HepG2 (cell line): Measurements from ENCODE around the gene LRRC10B. TPM values are rescaled to one million over a fixed set of nuclear protein-coding genes. Genes with fewer than 3 reads are reported as not detected.
A peak's percentile ranks its signal among the peaks of the same experiment; 100 is the strongest.

Experiments used
- ATF5 ChIP-seq: sonication (generic); formaldehyde crosslinking; IDR thresholded peaks from 2 replicates; pipeline ENCODE4 v1.4.0; 2020; ENCODE audit warnings: mild to moderate bottlenecking, low read depth, missing genetic modification reagents
- KAT7 ChIP-seq: IDR thresholded peaks from 2 replicates; pipeline ENCODE4 v1.6.1; 2018; ENCODE audit warnings: borderline replicate concordance, missing compliant biosample characterization
- MAFK ChIP-seq, 2 experiments: IDR thresholded peaks in 1 of 2; conservative IDR thresholded peaks in 1 of 2; 2 replicates each; pipeline ENCODE4 v1.6.1; 2011; ENCODE audit warnings: improper control_type of control experiment in 2 of 2, low read length in 2 of 2
- RCOR2 ChIP-seq: IDR thresholded peaks from 2 replicates; pipeline ENCODE4 v1.6.1; 2016; ENCODE audit warnings: missing biosample characterization, missing genetic modification reagents
- RFX3 ChIP-seq: IDR thresholded peaks from 2 replicates; pipeline ENCODE4 v1.6.1; 2016; ENCODE audit warnings: missing biosample characterization, missing genetic modification reagents
- SRSF9 ChIP-seq: fragments of 200-400 bp; formaldehyde crosslinking; IDR thresholded peaks from 2 replicates; pipeline ENCODE4 v1.6.1; 2018; ENCODE audit warnings: borderline replicate concordance, mild to moderate bottlenecking, low read depth, low read length; ENCODE audit not compliant: insufficient read depth, poor library complexity, severe bottlenecking
- TCF7 ChIP-seq: sonication (generic); IDR thresholded peaks from 2 replicates; pipeline ENCODE4 v1.6.1; 2016; ENCODE audit warnings: antibody characterized with exemption, low read depth
- YEATS4 ChIP-seq: sonication (generic); formaldehyde crosslinking; IDR thresholded peaks from 2 replicates; pipeline ENCODE4 v1.4.0; 2020; ENCODE audit warnings: missing genetic modification reagents, borderline replicate concordance
- ZNF205 ChIP-seq: IDR thresholded peaks from 2 replicates; pipeline ENCODE4 v1.6.1; 2018; ENCODE audit warnings: missing biosample characterization, missing genetic modification reagents
- ZNF484 ChIP-seq: sonication (generic); formaldehyde crosslinking; IDR thresholded peaks from 2 replicates; pipeline ENCODE4 v1.5.1; 2020; ENCODE audit warnings: mild to moderate bottlenecking, low read depth, missing genetic modification reagents, borderline replicate concordance
- ZNF549 ChIP-seq: sonication (generic); formaldehyde crosslinking; IDR thresholded peaks from 2 replicates; pipeline ENCODE4 v1.5.0; 2020; ENCODE audit warnings: missing genetic modification reagents
- ZNF614 ChIP-seq: IDR thresholded peaks from 2 replicates; pipeline ENCODE4 v1.6.1; 2018; ENCODE audit warnings: missing biosample characterization, missing genetic modification reagents, inconsistent platforms, borderline replicate concordance
- ZNF703 ChIP-seq: sonication (generic); formaldehyde crosslinking; IDR thresholded peaks from 2 replicates; pipeline ENCODE4 v1.5.1; 2020; ENCODE audit warnings: missing genetic modification reagents, mild to moderate bottlenecking, moderate library complexity, borderline replicate concordance
- ZNF891 ChIP-seq: sonication (generic); formaldehyde crosslinking; IDR thresholded peaks from 2 replicates; pipeline ENCODE4 v1.5.0; 2020; ENCODE audit warnings: mild to moderate bottlenecking, missing genetic modification reagents
- polyA plus RNA-seq, 8 experiments: library from polyadenylated mRNA; depleted of rRNA in 3 of 8; stranded (reverse) in 7 of 8; unstranded in 1 of 8; fragments of >200 nt; fragmentation: Illumina TruSeq in 4 of 8; extraction: Trizol in 4 of 8; gene quantifications; 2 replicates each; pipeline versions ENCODE4 v1.2.1 to v1.2.3, GENCODE V29; 2011 to 2016; ENCODE audit warnings: low read depth in 4 of 8, missing spikeins in 1 of 8, mixed read lengths in 1 of 8; ENCODE audit not compliant: insufficient read depth in 1 of 8
- total RNA-seq, 5 experiments: library from RNA; depleted of rRNA; stranded (reverse); fragments of >200 nt; fragmentation: Illumina TruSeq; extraction: Trizol; gene quantifications; 2 replicates each; pipeline ENCODE4 v1.2.3, GENCODE V29; 2016; ENCODE audit warnings: low read depth in 1 of 5
- TF ChIP-seq, protein P1 (sequence below): sonication (generic); formaldehyde crosslinking; IDR thresholded peaks from 2 replicates; pipeline ENCODE4 v1.4.0; 2020; ENCODE audit warnings: missing genetic modification reagents

The LRRC10B gene
- total and polyA plus RNA-seq, 2 of the 13 experiments (the other 11 are each of a cell fraction or from before 2014, with no cell fraction given), result not detected

DNA sequence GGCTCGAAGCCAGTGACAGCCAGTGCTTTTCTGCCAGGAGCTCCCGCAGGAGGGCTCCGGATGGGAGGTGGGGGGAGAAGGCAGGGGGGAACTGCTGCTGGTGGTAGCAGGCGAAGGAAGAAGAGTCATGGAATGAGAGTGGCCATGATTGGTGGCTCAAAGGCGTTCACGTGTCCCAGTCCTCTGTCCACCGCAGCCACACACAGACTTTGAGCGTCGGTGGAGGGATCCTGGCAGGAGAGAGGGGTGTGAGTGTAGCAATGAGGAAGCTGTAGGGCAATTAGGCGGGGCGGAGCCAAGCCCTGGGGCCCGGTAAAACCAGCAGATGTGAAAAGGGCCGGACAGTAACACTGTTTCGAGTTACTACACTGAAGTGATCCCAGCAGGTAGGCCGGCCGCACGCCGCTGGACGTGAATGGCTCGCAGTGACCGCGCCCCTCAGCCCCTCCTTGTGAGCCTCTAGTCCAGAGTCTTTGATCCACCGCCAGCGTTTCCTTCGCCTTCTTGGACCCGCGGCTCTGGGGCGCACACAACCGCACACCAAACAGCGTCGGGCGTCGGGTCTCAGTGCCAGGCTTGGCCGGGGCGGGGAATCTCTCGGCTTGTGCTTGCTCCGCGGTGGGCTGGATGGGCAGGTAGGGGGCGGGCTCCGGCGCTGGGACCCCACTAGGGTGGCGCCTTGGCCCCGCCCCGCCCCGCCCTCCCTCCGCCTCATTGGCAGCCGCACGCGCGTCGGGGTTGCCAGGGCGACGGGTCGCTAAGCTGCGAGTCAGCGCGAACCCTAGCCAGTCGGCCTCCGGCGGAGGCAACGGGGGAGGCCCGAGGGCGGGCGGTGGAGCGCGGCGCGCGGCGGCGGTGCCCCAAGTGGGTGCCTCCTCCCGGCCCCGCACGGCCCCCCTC, at the start of gene LRRC10B (continued):
- TF ChIP-seq ZNF484 (CRISPR knock-in tag), result no peak
- TF ChIP-seq ATF5, result no peak
- TF ChIP-seq TCF7, result peak; percentile 71
- no peak for TF ChIP-seq KAT7 (CRISPR knock-in tag)
- no peak for TF ChIP-seq RCOR2
- TF ChIP-seq ZNF614, result no peak
- no peak for TF ChIP-seq ZNF205 (CRISPR knock-in tag)
- no peak for TF ChIP-seq MAFK (conservative IDR thresholded peaks at IDR 0.05 in 1 of 2, IDR thresholded peaks at IDR 0.05 in 1 of 2; ENCODE audit: low read length in 2 of 2)
- no peak for TF ChIP-seq ZNF549 (CRISPR knock-in tag)
- TF ChIP-seq, protein P1, sequence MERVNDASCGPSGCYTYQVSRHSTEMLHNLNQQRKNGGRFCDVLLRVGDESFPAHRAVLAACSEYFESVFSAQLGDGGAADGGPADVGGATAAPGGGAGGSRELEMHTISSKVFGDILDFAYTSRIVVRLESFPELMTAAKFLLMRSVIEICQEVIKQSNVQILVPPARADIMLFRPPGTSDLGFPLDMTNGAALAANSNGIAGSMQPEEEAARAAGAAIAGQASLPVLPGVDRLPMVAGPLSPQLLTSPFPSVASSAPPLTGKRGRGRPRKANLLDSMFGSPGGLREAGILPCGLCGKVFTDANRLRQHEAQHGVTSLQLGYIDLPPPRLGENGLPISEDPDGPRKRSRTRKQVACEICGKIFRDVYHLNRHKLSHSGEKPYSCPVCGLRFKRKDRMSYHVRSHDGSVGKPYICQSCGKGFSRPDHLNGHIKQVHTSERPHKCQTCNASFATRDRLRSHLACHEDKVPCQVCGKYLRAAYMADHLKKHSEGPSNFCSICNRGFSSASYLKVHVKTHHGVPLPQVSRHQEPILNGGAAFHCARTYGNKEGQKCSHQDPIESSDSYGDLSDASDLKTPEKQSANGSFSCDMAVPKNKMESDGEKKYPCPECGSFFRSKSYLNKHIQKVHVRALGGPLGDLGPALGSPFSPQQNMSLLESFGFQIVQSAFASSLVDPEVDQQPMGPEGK, result no peak
- no peak for TF ChIP-seq YEATS4 (CRISPR knock-in tag)
- TF ChIP-seq ZNF891 (CRISPR knock-in tag), result no peak
- peak; percentile 70 for TF ChIP-seq RFX3 (CRISPR knock-in tag)
- no peak for TF ChIP-seq ZNF703
- no peak for TF ChIP-seq SRSF9
